Activated CD4-positive, alpha-beta T cell treated with anti-CD3 and anti-CD28 coated beads, Interleukin-2, amount 50 U/mL, for 16 hours (primary cell): ENCODE measurements around the gene FAM8A1.

Experiments
- DNase-seq: peaks from one replicate; pipeline ENCODE4 v3.0.0-alpha.2; 2020

The FAM8A1 gene

DNA sequence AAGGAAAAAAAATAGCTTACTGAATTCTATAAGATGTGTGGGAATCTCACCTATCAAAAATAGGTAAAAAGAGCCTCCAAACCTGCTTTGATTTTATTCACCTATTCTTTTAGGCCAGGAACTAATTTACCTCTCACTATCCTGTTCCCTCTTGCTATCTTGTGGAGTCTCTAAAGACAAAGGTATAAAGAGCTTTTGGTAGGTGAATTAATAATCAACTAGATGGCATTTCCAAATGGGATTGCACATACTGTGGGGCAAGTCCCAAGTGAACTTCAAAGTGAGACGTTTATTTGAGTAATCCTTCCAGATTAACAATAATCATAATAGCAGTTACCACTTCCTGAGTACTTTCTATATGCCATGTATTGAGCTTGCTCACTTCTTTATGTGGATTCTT, 2.8 kb downstream of the FAM8A1 start:
- peak; percentile 18 for DNase-seq

GRCh38 chr6:17606606-17607005, 6.5 kb downstream of the FAM8A1 start:
- no peak for DNase-seq

DNA sequence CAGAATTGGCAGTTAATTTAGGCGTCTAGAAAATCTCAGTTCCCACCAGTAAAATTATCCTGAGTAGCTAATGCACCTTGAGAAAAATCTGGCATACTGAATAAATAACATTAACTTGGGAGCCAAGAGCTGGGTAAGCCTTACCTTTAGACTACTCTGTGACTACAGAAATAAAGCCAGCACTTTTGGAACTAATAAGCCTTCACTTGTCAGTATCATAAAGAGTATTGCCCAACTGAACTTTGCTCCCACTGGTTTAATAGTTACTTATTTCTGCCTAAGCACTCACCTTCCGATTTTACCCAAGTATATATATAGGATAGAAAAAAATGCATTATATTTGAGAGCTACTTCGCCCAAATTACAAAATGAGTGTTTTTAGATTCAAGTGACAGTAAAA, 10.7 kb downstream of the FAM8A1 start:
- DNase-seq, result no peak

DNA sequence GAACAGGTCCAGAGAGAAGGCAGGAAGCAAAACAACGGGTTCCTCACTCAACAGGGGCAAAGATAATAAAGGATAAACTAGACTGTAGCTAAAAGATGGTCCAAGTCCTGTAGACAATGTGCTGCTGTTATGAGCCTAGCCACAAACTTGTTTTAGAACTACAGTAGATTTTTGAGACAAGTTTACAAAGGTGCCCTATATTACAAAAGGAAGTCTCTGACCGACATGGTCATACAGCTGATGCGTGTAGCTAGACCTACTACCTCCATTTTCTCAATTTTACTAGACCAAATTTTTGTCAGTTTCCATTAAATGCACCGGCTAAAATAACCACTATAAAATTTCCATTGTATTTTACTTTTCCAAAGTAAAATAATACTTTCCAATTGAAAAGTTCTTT, 11.9 kb downstream of the FAM8A1 start:
- DNase-seq, result no peak

GRCh38 chr6:17615794-17616193, 15.7 kb downstream of the FAM8A1 start:
- no peak for DNase-seq

- no peak for DNase-seq
Measured at GRCh38 chr6:17621003-17621402, 20.9 kb downstream of the FAM8A1 start.

- no peak for DNase-seq
Measured at GRCh38 chr6:17622144-17622543, 22.0 kb downstream of the FAM8A1 start.

- no peak for DNase-seq
Measured at GRCh38 chr6:17624396-17624795, 24.3 kb downstream of the FAM8A1 start.

- no peak for DNase-seq
Measured at GRCh38 chr6:17628873-17629272, 28.8 kb downstream of the FAM8A1 start.

GRCh38 chr6:17629824-17630510, 29.9 kb downstream of the FAM8A1 start:
- DNase-seq, result no peak

DNA sequence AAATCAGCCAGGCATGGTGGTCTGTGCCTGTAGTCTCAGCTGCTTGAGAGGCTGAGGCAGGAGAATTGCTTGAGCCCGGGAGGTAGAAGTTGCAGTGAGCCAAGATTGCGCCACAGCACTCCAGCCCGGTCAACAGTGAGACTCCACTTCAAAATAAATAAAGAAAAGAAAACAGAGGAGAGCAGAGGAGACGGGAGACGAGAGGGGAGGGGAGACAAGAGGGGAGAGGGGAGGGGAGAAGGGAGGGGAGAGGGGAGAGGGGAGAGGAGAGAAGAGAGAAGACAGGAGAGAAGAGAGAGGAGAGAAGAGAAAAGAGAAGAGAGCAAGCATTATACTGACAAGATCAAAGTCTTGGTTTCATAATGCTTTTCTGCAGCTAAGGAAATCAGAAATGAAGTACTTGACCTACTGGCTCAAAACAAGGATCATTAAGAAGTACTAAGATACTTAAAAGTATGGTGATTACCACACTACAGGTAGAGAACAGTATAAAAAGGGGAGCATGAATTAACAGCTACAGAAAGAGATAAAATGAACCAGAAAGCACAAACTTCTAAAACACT, 30.5 kb downstream of the FAM8A1 start:
- no peak for DNase-seq

DNA sequence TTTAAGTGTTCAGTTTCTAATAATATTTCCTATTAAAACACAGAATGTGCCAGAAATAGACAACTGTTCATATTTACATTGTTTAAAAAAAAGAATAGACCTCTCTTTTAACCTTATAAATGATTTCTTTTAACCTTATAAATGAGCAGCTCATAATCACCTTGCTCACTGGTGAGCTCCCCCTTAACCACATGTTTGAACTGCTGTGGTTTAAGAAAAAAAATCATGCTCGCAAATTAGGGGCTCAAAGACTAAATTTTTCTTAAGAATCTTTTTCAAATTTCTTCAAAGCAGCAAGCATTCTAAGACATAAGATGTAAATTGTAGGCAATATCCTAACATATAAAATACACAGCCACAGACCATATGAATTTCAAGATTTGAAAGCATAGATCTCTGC, 32.8 kb downstream of the FAM8A1 start:
- DNase-seq, result no peak

DNA sequence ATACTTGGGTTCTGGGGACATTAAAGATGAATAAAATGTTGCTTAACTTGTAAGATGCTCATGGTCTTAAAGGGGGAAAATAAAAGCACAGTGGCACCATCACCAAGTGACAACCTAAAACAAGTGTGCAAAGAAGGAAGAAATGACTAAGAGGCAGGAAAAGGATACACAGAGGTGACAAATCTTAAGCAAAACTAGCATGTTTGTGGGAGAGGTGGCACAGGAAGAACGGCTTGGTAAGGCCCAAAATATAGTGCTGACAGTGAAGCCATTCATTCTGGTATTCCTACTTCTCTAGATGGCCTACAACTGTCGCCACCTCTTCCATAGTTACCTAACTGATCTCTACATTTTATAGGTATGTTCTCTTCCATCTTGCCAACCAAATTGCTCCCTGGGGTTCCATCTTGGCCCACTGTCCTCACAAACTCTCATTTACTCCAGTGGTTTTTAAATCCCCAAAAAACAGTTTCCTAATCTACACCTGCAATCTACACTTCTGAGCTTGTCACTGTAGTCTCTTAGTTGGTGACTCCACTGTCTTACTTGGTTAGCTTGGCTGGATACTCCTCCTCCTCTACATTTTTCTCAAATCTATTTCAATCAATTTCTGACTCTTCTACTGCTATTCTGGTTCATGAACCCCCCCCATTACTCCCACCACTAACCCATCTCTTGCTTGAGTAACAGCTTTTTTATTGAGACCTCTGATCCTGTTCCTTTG, 33.5 kb downstream of the FAM8A1 start:
- peak; percentile 88 for DNase-seq

GRCh38 chr6:17635568-17635967, 35.5 kb downstream of the FAM8A1 start:
- DNase-seq, result no peak

- peak; percentile 12 for DNase-seq
Measured at GRCh38 chr6:17638212-17638715, 38.2 kb downstream of the FAM8A1 start.

DNA sequence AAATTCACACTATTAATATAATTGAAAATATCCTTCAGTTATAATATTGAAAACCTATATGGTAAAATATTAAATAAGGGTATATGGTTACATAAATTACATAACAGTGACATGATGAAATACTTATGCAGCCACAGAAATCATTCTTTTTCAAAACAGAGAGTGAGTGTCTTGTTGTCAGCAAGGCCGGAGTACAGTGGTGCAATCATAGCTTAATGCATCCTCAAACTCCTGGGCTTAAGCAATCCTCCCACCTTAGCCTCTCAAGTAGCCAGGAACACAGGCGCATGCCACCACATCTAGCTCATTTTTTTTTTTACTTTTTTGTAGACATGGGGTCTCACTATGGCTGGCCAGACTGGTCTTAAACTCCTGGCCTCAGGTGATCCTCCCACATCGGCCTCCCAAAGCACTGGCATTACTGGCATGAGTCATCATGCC, 40.4 kb downstream of the FAM8A1 start:
- no peak for DNase-seq

GRCh38 chr6:17648745-17649144, 48.6 kb downstream of the FAM8A1 start:
- DNase-seq, result no peak

DNA sequence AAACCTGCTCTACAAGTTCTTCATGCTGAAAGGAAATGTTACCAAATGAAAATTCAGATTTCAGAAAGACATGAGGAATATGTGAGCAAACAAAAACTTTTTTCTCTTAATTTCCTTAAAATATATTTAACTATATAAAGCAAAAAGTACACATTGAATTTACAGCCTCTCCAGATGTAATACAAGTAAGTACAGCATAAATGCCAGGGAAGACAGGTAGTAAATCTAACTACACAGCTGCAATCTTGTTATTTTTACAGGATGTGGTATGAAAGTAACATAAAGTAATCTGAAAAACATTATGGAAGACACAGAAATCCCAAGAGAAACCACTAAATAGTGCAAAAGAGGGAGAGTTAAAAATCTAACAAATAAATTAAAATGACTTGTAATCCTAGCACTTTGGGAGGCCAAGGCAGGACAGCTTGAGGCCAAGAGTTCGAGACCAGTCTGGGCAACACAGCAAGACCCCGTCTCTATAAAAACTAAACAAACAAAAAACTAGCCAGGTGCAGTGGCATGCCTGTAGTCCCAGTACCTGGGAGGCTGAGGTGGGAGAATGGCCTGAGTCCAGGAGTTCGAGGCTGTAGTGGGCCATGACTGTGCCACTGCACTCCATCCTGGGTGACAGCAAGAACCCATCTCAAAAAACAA, 50.7 kb downstream of the FAM8A1 start:
- DNase-seq, result no peak

DNA sequence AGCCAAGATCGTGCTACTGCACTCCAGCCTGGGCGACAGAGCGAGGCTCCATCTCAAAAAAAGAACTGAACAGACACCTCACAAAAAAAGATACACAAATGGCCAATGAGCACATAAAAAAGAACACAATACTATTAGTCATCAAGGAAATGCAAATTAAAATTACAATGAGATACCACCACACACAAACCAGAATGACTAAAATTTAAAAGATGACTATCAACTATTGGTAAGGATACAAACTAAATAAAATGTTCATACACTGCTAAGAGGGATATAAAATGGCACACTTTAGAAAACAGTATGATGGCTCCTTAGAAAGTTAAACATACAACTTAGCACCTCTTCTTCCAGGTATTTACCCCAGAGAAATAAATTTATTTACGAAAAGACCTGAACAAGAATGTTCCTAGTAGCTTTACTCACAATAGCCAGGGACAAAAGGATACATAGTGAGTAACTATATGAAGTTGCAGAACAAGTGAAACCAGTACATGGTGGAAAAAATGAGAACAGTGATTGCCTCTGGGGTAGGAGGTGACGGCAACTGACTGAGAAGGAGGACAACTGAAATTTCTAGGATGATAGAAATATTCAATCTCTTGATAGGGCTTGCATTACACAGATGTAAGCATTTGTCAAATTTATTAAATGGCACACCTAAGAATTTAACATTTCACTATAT, 53.2 kb downstream of the FAM8A1 start:
- DNase-seq, result peak; percentile 46

- DNase-seq, result no peak
Measured at GRCh38 chr6:17656092-17656491, 56.0 kb downstream of the FAM8A1 start.

- DNase-seq, result no peak
Measured at GRCh38 chr6:17656644-17657043, 56.5 kb downstream of the FAM8A1 start.
